ENCODE results near the gene SEMA4B.
"Not testable (repeated sequence)": the region's sequence is repeated elsewhere in the genome, so short reads cannot be mapped to it uniquely, and the experiment has no call there.

The SEMA4B gene

DNA sequence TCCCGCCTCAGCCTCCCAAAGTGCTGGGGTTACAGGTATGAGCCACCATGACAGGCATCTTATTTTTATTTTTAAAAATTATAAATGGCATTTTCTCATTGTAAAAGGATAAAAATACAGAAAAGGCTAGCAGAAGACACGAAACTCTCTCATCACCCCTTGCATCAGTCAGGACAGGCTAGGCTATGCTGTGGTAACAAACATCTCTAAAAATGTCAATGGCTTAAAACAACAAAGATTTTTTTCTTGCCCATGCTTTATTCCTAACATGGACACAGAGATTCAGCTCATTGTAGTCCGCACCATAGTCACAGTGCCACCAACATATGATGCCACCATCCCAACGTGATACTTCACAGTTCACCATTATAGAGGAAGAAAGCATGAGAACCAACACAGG lies 34.0 kb upstream of the SEMA4B start:
- Mint-ChIP-seq H3K27me3 (no peaks in the 10 kb centered on the region), H3K27ac (no peak overlapping the region)

DNA sequence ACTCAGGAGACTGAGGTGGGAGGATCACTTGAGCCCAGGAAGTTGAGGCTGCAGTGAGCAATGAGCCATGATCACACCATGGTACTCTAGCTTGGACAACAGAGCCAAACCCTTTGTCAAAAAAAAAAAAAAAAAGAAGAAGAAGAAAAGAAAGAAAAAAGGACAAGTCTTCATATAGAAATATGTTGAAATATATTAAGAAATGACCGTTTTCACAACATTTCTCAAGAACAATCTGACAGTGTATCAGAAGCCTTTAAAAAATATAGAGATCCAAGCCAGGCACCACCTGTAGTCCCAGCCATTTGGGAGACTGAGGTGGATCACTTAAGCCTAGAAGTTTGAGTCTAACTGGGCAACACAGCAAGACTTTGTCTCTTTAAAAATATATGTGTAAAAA lies 29.5 kb upstream of the SEMA4B start:
- no peak overlapping the region for H3K27ac Mint-ChIP-seq
- no peaks in the 10 kb centered on the region for H3K27me3 Mint-ChIP-seq
- no peaks in the 10 kb centered on the region for H3K36me3 Mint-ChIP-seq
- no peaks in the 10 kb centered on the region for H3K9me3 Mint-ChIP-seq (ENCODE audit: low read depth)
- H3K4me3 Mint-ChIP-seq = no peak overlapping the region
- no peaks in the 10 kb centered on the region for H3K4me1 Mint-ChIP-seq (ENCODE audit: low read depth)

More for the DNA sequence above, 34.0 kb upstream of the SEMA4B start:
- Mint-ChIP-seq H3K36me3 (no peaks in the 10 kb centered on the region), H3K9me3 (ENCODE audit: low read depth) (no peaks in the 10 kb centered on the region), H3K4me3 (no peak overlapping the region), H3K4me1 (ENCODE audit: low read depth) (no peaks in the 10 kb centered on the region)

DNA sequence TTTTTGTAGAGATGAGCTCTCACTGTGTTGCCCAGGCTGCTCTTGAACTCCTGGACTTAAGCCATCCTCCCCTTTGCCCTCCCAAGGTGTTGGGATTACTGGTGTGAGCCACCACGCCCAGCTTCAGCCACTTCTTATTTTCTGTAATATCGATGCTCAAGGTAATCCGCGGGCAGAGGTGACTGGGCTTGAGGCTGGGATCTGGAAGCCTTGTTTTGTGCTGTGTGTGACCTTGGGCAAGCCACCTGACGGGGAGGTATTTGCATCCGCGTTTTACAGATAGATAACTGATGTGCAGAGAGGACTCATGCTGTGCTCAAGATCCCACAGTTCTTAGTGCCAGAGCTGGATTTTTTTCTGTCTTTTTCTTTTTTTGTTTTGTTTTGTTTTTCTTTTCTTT lies 27.8 kb upstream of the SEMA4B start:
- Mint-ChIP-seq H3K27ac (no peak overlapping the region), H3K4me3 (no peak overlapping the region), H3K36me3 (no peaks in the 10 kb centered on the region), H3K9me3 (ENCODE audit: low read depth) (no peaks in the 10 kb centered on the region), H3K27me3 (no peaks in the 10 kb centered on the region), H3K4me1 (ENCODE audit: low read depth) (no peaks in the 10 kb centered on the region)

DNA sequence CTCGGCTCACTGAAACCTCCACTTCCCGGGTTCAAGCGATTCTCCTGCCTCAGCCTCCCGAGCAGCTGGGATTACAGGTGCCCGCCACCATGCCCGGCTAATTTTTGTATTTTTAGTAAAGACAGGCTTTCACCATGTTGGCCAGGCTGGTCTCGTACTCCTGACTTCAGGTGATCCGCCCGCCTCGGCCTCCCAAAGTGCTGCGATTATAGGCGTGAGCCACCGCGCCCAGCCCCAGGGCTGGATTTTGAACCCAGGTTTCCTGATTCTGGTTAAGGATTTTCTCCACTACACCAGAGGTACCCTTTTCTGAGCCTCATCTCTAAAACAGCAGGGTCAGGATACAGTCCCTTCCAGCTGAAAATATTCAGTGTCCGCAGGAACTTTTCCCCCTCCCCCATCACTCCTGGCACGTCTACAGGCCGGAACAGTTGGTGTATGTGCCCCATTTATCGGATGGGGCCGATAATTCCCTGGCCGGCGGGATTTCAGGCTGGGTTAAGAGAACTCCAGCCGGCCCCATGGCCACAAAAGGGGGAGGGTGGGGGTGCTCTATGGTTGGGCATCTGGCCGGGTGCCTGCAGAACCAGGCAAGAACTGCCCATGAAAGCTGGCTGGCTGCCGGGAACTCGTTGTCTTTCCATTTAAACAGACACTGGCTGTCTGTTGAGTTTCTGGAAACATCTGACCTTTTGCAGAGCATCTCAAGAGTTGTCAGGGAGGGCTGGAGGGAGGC lies 26.8 kb upstream of the SEMA4B start:
- Mint-ChIP-seq H3K9me3 (ENCODE audit: low read depth) (no peaks in the 10 kb centered on the region), H3K4me1 (ENCODE audit: low read depth) (no peaks in the 10 kb centered on the region), H3K27me3 (no peaks in the 10 kb centered on the region), H3K36me3 (no peaks in the 10 kb centered on the region), H3K4me3 (no peak overlapping the region), H3K27ac (no peak overlapping the region)

DNA sequence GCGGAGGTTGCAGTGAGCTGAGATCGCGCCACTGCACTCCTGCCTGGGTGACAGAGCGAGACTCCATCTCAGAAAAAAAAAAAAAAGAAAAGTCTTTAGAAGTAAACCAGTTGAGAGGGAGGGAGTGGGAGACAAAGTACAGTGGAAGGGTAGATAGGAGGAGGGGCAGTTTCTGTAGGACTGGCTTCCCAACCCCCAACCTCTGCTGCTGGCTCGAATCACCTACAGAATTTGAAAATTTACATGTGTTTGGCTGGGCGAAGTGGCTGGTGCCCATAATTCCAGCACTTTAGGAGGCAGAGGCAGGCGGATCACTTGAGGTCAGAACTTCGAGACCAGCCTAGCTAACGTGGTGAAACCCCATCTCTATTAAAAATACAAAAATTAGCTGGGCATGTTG lies 24.1 kb upstream of the SEMA4B start:
- Mint-ChIP-seq H3K27ac (no peak overlapping the region), H3K4me3 (no peak overlapping the region), H3K36me3 (no peaks in the 10 kb centered on the region), H3K4me1 (ENCODE audit: low read depth) (no peaks in the 10 kb centered on the region), H3K9me3 (ENCODE audit: low read depth) (no peaks in the 10 kb centered on the region), H3K27me3 (no peaks in the 10 kb centered on the region)

DNA sequence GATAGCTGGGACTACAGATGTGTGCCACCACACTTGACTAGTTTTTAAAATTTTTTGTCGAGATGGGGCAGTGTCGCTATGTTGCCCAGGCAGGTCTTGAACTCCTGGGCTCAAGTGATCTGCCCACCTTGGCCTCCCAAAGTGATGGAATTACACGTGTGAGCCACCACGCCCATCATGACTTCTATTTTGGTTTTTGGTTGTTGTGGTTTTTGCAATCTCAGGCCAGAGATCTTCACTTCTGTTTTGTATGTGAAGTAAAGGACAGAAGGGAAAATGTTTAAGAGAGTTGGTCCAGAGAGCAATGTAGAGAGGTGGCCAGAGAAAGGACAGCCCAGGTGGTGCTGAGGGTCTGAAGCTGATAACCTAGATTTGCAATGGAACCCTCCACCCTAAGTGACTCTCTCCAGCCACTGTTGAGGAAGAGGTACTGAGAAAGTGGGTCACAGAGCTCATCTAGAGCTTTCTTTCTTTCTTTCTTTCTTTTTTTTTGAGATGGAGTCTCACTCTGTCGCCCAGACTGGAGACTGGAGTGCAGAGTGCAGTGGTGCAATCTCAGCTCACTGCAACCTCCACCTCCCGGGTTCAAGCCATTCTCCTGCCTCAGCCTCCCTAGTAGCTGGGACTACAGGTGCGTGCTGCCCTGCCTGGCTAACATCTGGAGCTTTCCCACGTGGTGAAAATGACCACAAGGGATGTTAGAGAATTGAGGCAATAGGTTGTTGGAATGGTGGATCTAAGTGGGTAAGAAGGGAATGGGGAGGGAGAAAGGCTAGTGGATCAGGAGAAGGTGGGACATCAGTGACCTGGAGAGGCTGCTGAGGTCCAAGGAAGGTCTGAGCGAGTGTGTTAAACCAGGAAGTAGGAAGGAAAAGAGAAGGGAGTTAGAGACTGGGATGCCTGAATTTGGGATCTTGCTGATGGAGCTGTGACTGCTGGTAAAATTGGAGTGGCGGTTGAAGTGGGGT lies 22.4 kb upstream of the SEMA4B start:
- H3K36me3 Mint-ChIP-seq = no peaks in the 10 kb centered on the region
- no peaks in the 10 kb centered on the region for H3K9me3 Mint-ChIP-seq (ENCODE audit: low read depth)
- H3K4me3 Mint-ChIP-seq = no peak overlapping the region
- H3K27ac Mint-ChIP-seq = no peak overlapping the region
- H3K4me1 Mint-ChIP-seq (ENCODE audit: low read depth) = peaks cover 1% of the 10 kb centered on the region
- H3K27me3 Mint-ChIP-seq = no peaks in the 10 kb centered on the region

DNA sequence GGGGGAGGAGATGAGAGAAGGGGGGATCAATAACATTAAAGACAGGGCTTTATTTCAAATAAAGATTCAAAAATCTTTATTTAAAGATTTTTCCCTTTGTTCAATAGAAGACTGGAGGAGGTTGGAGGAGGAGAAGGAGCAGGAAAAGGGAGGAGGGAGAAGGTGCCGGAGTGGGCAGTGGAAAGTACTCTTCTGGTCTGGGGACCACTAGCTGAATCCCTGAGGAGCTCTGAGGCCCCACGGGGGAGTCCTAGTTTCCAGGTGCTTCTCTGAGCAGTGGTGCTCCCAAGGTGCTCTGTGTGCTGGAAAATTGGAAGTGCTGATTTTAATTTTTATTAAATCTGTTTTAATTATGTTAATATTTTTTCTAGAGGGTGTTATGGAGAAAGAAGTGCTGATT lies 19.4 kb upstream of the SEMA4B start:
- Mint-ChIP-seq H3K27ac (no peak overlapping the region), H3K9me3 (ENCODE audit: low read depth) (no peaks in the 10 kb centered on the region), H3K4me1 (ENCODE audit: low read depth) (peaks cover 11% of the 10 kb centered on the region), H3K4me3 (no peak overlapping the region), H3K36me3 (no peaks in the 10 kb centered on the region), H3K27me3 (no peaks in the 10 kb centered on the region)

DNA sequence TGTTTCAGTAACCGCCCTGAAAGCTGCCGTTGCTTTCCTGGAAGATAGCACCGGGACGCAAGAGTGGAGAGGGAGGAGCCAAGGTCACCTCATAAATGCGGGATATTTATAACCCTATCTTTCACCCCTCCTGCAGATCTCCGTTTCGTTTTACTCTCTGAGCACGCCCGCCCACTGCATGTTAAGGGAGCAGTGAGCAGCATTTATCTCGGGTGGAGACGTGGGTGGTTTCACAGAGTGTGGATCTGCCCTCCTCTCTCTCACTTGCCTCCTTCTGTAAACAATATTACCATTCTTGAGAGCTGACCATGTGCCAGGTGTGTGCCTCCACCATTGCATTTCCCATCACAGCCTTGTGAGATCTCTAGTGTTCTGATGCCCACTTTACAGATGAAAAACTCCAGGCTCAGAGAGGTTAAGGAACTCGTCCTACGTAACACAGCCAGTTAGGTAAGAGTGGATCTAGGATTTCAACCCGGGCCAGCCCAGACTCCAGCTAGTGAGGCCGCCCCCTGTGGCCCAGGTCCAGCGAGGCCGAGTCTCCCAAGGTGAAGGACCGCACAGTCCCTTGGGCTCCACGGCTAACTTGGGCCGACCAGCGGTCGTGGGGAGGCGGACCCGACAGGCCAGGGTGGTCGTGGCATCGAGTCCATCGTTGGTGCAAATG lies 16.9 kb upstream of the SEMA4B start:
- H3K27me3 Mint-ChIP-seq = no peaks in the 10 kb centered on the region
- H3K4me1 Mint-ChIP-seq (ENCODE audit: low read depth) = peaks cover 11% of the 10 kb centered on the region
- peak overlapping the region; percentile 73 for H3K4me3 Mint-ChIP-seq
- no peaks in the 10 kb centered on the region for H3K9me3 Mint-ChIP-seq (ENCODE audit: low read depth)
- no peaks in the 10 kb centered on the region for H3K36me3 Mint-ChIP-seq
- peak overlapping the region; percentile 58 for H3K27ac Mint-ChIP-seq

DNA sequence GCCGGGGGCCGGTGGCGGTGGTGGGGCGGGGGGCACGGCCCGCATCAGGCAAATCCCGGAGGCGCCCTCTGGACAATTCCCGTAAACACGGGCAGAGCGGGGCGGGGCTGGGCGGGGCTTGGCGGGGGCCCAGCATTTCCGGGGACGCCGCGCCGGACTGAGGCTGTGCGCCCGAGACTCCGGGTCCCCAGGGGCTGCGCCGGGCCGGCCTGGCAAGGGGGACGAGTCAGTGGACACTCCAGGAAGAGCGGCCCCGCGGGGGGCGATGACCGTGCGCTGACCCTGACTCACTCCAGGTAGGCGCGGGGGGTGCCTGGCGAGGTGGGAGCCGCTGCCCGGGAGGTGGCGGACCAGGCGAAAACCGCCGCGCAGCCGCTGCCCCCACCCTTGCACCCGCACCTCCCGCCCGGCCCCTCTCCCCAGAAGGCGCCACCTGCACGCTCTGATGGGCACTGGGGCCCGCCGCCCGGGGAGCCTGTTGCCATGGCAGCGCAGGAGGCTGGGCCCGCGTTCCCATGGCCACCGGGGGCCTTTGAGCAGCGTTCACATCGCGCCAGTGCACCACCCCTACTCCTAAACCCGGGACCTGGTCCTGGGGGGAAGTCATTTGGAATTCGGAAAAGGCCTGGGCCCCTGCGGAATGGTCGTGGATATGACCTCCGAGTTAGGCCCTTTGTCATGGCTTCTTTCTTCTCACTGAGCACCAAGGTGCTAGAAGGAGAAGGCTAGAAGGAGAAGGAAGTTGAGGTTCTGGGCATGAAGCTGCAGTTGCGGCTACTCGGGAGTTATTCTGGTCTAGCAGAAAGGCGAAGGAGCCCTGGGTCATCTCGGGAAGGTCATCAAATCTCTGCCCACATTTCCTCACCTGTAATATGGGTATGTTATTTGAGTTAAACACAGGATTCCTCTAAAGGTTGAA lies 16.1 kb upstream of the SEMA4B start:
- Mint-ChIP-seq H3K4me1 (ENCODE audit: low read depth) (peaks cover 11% of the 10 kb centered on the region), H3K27me3 (no peaks in the 10 kb centered on the region), H3K27ac (no peak overlapping the region), H3K4me3 (peak overlapping the region; percentile 82), H3K36me3 (no peaks in the 10 kb centered on the region), H3K9me3 (ENCODE audit: low read depth) (no peaks in the 10 kb centered on the region)

DNA sequence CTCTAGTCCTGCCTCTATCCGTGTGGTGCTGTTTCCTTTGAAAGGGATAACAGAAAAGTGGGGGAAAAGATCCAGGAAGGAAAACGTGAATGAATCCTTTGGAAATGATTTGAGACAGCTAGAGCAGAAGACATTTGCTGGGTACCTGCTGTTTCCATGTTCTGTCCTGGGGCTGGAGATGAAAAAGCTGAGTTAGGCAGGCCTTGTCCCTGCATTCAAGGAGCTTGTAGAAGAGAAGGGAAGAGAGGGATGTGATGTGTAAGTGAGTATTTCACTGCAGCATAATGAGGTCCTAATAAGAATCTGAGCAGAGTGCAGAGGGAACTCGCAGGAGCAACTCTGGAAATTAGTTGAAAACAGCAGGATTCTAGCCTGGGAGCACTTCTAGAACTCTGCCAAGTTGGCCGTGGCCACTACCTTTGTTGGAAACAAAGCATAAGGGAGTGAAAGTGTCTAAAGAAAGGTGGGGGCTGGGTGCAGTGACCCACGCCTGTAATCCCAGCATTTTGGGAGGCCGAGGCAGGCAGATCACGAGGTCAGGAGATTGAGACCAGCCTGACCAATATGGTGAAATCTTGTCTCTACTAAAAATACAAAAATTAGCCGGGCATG lies 13.8 kb upstream of the SEMA4B start:
- Mint-ChIP-seq H3K4me1 (ENCODE audit: low read depth) (peaks cover 19% of the 10 kb centered on the region), H3K27me3 (no peaks in the 10 kb centered on the region), H3K27ac (no peak overlapping the region), H3K9me3 (ENCODE audit: low read depth) (no peaks in the 10 kb centered on the region), H3K36me3 (no peaks in the 10 kb centered on the region), H3K4me3 (no peak overlapping the region)

DNA sequence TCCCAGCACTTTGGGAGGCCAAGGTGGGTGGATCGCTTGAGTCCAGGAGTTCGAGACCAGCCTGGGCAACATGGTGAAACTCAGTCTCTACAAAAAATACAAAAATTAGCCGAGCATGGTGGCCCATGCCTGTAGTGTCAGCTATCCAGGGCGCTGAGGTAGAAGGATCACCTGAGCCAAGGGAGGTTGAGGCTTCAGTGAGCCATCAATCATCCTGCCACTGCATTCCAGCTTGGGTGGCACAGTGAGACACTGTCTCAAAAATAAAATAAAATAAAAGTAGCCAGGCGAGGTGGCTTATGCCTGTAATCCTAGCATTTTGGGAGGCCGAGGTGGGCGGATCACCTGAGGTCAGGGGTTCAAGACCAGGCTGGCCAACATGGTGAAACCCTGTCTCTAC lies 13.1 kb upstream of the SEMA4B start:
- not testable (repeated sequence) for H3K4me3 Mint-ChIP-seq; H3K9me3 Mint-ChIP-seq (ENCODE audit: low read depth); H3K36me3 Mint-ChIP-seq; H3K27ac Mint-ChIP-seq; H3K27me3 Mint-ChIP-seq
- peaks cover 26% of the 10 kb centered on the region for H3K4me1 Mint-ChIP-seq (ENCODE audit: low read depth)

DNA sequence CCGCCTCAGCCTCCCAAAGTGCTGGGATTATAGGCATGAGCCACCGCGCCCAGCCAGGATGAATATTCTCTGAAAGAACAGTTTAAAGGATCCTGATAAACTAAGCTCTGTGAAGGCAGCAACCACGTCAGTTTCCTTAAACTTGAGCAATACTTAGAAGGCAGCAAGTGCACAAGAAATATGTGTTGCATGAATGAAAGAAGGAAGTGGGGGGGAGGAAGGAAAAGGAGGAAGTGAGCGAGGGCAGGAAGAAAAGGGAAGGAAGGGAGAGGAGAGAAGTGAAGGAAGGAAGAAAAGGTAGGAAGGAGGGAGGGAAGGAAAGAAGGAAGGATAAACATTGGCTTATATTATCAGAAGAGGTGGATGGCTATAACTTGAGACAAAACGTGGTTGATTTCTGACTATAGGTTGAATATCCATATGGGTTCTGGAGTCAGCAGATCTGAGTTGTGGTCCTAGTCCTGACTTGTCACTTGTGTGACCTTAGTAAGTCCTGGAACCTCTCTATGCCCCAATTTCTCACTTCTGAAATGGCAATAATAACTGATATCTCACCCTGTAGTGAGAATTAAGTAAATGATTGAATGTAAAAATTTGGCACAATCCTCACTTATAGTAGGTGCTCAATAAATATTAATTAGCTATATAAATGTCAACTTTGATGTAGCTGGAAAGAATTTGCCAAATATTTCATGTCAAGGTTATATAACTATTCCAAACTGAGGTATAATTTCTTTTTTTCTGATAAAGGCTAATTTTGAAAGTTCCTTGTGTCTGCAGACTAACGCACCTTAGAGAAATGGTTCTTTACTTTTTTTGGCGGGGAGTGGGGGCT lies 12.0 kb upstream of the SEMA4B start:
- Mint-ChIP-seq H3K4me1 (ENCODE audit: low read depth) (peaks cover 30% of the 10 kb centered on the region), H3K27ac (no peak overlapping the region), H3K9me3 (ENCODE audit: low read depth) (no peaks in the 10 kb centered on the region), H3K4me3 (no peak overlapping the region), H3K27me3 (no peaks in the 10 kb centered on the region), H3K36me3 (no peaks in the 10 kb centered on the region)

DNA sequence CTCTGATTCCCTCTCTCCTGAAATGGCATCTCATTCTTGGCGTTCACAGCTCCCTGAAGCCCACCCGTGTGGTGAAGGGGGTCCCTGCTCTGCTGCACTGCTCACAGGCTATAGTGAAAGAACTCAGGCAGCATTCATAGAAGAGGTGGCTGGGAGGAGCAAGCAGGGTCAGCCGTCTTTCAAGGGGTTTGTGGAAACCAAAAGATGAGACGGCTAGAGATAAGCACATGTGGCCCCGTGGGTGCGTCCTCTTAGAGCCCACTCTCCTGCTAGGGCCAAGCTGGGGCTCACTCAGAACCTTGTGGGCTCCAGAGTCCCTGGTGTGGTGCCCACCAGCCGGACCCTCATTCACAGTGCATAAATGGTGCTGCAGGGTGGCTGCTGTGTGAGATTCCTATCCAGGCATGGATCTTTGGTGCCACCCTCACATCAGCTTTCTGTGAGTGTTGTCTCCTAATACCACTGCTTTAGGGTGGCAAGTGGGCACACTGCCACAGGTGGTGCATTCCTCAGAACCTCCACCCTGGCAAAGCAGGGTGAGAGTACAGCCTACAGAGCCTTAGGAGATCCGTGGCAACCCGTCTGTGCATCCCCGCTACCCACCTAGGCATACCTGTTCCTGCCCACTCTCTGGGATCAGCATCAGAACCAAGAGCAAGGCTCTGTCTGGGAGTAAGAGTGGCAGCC lies 11.2 kb upstream of the SEMA4B start:
- Mint-ChIP-seq H3K4me1 (ENCODE audit: low read depth) (peaks cover 31% of the 10 kb centered on the region), H3K4me3 (no peak overlapping the region), H3K9me3 (ENCODE audit: low read depth) (no peaks in the 10 kb centered on the region), H3K27me3 (no peaks in the 10 kb centered on the region), H3K27ac (no peak overlapping the region), H3K36me3 (no peaks in the 10 kb centered on the region)

Data from activated naive CD8-positive, alpha-beta T cell (primary cell).